HK-2 (cell line): ENCODE results near the gene CRLF2.
"Not testable (repeated sequence)": the region's sequence is repeated elsewhere in the genome, so short reads cannot be mapped to it uniquely, and the experiment has no call there.

Source experiments
- DNase-seq: peaks from one replicate; pipeline ENCODE4 v3.0.0-alpha.2; 2018; ENCODE audit not compliant: unreplicated experiment

Gene CRLF2, protein sequence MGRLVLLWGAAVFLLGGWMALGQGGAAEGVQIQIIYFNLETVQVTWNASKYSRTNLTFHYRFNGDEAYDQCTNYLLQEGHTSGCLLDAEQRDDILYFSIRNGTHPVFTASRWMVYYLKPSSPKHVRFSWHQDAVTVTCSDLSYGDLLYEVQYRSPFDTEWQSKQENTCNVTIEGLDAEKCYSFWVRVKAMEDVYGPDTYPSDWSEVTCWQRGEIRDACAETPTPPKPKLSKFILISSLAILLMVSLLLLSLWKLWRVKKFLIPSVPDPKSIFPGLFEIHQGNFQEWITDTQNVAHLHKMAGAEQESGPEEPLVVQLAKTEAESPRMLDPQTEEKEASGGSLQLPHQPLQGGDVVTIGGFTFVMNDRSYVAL

DNA sequence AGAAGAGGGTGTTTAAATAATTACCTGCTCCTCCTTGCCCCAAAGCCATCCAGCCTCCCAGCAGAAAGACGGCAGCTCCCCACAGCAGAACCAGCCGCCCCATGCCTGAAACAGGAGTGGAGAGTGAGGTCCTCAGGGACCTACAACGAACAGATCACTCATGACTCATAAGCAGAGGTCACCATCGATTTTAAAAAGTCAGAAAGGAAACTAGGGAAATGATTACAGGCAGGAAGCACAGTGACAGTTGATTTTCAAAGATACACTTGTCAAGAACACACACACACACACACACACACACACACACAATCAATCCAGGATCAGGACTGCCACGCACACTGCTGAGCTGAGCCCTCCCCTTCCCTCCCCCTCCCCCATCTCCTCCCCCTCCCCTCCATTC lies at the start of gene CRLF2:
Gene CRLF2, minus strand, starts transcription at position 118 of the 400 bp plus-strand sequence. Its CDS starts 15 bp downstream, at position 103.
- no peak for DNase-seq

DNA sequence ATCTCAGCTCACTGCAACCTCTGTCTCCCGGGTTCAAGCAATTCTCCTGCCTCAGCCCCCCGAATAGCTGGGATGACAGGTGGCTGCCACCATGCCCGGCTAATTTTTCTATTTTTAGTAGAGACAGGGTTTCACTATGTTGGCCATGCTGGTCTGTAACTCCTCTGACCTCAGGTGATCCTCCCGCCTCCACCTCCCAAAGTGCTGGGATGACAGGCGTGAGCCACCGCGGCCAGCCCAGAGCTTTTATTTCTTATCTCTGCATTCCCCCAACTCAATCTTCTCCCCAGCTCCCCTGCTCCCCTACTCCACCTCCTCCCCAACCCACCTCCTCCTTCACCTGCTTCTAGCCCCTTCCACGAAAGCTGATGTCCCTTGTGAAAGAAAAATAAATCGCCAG lies 49.3 kb upstream of the CRLF2 start:
- not testable (repeated sequence) for DNase-seq

DNA sequence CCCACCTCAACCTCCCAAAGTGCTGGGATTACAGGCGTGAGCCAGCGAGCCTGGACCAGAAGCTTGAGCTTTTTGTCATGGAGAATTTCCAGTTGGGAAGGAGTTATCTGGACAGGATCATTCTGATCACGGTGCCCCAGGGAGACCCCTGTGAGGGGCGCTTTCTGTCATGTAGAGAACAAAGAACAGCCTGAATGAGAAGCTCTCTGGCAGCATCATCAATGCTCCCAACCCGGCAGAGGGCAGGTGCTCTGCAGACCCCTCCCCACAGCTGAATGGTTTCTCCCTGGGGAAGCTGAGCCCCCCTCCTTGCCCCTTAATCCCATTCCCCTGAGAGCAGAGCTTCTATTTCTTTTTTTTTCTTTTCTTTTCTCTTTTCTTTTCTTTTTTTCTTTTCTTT lies 48.8 kb upstream of the CRLF2 start:
- DNase-seq, result no peak

DNA sequence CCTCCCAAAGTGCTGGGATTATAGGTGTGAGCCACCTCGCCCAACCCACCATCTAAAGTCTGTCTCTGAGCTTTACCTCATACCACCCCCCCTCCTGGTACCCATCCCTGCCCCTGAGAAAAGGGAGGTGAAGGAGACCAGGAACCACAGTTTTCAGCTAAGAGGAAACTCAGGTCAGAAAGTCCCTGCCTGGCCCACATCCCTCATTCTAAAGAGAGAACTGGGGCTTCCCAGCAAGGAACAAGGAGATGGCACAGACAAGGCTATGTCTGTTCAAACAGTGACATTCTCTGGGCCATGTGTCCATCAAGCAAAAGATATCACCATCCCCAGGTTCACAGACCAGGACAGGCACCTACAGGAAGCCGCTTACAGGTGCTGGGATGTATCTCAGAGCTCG lies 40.4 kb upstream of the CRLF2 start:
- DNase-seq, result no peak

DNA sequence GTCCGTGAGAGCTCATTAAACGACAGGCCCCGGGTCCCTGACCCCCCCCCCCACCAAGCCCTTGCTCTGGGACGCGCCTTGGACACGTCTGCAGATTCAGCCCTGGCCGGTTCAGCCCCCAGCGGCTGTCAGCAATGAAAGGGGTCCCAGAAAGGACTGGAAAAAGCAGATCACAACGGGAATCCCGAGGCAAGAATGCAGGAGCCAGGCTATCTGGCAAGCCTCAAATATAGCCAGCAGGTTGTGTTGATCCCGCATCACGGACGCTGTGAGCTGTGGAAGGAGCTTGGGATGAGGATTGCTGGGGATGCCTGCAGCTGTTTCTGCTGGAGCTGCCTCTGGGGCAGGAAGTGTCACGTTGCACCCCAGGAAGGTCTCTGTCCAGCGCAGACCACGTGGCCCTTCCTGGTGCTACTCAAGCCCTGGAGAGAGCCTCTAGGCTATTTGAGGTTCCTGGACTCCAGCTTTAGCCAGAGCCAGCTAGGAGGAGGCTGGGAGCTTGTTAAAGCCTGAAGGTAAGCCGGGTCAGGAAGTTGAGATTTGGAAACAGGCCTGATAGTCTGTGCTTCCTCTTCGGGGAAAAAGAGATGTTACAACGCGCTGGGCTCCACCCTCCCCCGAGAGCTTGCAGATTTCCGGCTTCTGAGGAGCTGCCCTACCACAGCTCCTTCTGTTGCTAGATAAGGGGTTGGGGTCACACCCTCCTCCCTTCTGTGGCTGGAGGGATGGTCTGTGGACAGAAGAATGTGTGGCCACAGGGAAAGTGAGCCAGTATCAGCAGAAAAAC lies 36.8 kb upstream of the CRLF2 start:
- peak; percentile 57 for DNase-seq

DNA sequence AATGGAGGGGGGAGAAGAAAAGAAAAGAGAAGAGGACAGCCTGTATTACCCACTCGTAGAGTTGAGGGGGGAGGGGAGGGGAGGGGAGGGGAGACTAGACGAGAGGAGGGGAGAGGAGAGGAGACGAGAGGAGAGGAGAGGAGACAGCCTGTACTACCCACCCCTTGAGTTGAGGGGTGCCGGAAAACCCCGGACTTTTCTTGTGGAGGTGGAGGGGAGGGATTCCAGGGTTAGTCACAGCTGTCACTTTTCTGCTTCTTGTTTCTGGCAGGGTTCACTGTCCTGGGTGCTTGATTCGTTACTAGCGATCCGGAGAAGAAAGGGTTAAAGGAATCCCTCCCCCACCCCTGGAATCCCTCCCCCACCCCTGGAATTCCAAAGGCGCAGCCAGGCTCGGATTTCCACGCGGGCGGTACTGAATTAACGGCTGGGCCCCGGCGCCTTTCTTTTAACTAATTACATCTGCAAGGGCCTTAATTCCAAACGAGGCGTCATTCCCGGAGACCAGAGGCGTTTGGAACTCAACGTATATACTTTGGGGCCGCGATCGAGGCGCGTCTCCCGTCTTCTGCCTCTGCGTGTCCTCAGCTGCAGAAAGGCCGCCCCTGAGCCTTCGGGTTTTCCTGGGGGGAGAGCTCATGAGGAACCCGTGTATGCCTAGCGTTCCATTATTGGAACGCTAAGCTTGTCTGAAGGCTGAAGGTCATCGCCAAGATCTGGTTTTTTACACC lies 36.0 kb upstream of the CRLF2 start:
- peak; percentile 29 for DNase-seq

DNA sequence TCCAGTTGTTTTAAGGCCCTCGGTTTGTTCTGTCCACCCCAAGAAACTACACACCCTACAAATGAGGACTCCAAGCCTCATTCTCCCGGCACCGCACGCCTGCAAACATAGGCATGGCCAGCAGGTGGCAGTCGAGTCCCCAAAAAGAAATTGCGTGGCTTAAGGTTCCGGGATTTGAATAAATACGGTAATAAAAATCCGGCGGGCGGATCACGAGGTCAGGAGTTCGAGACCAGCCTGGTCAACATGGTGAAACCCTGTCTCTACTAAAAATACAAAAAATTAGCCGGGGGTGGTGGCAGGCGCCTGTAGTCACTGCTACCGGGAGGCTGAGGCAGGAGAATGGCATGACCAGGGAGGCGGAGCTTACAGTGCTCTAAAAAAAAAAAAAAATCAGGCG lies 34.4 kb upstream of the CRLF2 start:
- peak; percentile 79 for DNase-seq

DNA sequence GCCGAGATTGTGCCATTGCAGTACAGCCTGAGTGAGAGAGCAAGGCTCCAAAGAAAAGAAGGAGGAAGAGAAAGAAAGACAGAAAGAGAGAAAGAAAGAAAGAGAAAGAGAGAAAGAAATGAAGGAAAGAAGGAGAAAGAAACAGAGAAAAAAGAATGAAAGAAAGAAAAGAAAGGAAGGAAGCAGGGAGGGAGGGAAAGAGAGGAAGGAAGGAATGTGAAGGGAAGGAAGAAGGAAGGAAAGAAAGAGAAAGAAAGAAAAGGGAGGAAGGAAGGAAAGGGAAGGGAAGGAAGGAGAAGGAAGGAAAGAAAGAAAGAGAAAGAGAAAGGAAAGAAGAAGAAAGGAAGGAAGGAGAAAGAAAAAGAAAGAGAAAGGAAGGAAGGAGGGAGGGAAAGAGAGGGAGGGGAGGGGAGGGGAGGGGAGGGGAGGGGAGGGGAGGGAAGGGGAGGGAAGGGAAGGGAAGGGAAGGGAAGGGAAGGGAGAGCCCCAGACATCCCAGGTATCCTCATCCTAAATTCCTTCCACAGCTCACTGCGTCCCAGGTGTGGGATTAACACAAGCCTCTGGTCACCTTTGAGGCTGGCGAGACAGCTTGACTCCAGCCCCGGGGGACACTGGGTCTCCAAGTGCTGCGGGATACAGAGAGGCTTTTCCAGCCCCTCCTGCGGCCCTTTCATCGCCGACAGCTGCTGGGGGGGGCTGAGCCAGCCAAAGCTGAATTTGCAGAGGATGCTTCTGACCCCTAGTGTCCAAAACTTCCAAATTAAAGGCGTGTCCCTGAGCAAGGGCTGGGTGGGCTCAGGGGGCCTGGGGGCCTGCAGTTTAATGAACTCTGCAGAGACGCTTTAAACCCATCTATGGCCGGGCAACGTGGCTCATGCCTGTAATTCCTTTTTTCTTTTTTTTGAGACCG lies 32.0 kb upstream of the CRLF2 start:
- no peak for DNase-seq

DNA sequence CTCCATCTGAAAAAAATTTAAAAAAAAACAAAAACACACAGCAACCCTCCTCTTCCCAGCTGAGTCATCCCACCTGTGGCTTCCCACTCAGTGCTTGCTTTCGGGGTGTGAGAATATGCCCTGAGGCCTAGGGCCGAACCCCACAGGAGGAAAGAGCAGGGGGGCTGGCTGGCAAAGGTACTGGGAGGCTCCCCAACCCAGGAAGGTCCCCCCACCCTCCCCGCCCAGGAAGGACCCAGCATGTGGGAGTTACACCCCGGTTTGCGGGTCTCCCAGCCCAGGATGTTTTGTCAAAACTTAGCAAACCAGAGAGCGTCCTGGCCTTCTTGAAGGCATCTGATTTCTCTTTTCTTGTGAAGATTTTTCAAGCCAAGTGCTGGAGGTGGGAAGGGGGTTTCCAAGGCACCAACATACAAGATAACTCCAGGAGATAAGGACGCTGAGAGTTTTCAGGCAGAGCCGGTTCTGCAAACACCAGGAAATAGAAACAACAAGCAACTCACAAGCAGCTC lies 30.5 kb upstream of the CRLF2 start:
- DNase-seq, result no peak

DNA sequence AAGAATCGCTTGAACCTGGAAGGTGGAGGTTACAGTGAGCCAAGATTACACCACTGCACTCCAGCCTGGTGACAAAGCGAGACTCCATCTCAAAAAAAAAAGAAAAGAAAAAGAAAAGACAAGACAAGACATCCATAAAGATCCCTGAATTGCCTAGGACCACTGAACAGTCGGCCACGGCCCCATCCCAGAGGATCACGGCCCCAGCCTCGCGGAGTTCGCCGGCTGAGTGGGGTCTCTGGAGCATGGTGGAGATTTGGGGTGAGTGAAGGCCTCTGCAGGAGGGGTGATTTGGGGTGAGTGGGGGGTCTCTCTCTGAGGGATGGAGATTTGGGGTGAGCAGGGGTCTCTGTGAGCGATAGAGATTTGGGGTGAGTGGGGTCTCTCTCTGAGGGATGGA lies 28.1 kb upstream of the CRLF2 start:
- DNase-seq, result not testable (repeated sequence)

DNA sequence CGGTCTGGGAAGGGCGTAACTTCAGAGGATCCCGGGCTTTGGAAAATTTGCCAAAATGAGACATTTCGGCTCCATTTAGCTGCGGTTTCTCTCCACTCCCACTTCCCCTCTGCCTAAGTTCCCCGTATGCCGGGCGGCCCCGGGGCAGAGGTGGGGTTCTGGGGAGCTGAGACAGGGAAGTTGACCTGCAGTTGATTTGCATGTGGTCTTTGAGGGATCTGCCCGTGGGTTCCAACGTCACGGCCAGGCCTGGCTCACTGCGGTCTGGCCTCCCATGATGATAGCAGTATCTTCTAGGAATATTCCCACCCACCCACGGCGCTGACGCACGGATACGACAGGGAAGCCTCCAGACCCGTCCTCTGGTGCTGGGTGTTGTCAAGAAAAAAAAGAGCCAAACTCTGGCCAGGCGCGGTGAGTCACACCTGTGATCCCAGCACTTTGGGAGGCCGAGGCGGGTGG lies 27.3 kb upstream of the CRLF2 start:
- DNase-seq, result no peak

DNA sequence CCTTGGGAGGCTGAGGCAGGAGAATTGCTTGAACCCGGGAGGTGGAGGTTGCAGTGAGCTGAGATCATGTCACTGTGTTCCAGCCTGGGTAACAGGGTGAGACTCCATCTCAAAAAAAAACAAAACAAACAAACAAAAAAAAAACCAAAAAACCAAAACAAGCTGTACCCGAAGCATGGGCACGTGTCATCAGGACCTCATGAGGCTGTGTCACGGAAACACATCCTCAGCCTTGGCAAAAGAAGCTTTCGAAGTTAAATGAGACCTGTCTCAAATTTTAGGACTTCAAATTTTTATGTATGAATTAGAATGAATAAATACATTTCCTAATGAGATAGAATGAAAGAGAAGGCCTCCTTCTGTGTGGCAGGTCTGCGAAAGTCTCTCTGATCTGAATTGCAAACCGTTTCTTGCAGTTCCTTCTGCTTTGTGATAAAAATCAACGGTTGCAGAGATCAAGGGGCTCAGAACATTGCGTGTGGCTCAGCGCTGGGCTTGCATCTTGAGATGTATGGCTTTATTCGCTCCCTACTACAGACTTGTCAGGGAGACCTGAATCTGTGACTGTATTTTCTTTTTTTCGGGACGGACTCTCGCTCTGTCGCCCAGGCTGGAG lies 19.5 kb upstream of the CRLF2 start:
- DNase-seq, result no peak

DNA sequence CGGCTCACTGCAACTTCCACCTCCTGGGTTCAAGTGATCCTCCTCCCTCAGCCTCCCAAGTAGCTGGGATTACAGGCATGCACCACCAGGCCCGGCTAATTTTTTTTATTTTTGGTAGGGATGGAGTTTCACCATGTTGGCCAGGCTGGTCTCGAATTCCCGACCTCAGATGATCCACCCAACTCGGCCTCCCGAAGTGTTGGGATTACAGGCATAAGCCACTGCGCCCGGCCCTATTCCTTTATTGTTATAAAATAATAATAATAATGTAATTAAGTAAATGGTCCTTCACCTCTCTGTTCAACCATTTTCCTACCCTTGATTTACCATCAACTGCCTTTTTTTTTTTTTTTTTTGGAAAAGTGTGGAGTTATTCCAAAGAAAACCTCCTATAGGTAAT lies 15.7 kb upstream of the CRLF2 start:
- DNase-seq, result not testable (repeated sequence)

DNA sequence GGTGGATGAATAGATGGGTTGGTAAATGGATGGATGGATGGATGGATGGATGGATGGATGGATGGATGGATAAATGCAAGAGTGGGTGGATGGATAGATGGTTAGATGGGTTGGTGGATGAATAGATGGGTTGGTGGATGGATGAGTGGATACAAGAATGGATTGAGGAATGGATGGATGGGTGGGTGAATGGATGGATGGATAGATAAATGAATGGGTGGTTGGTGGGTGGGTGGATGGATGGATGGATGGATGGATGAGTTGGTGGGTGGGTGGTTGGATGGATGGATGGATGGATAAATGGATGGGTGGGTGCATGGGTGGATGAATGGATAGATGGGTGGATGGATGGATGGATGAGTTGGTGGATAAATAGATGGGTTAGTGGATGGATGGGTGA lies 13.8 kb upstream of the CRLF2 start:
- DNase-seq, result no peak

DNA sequence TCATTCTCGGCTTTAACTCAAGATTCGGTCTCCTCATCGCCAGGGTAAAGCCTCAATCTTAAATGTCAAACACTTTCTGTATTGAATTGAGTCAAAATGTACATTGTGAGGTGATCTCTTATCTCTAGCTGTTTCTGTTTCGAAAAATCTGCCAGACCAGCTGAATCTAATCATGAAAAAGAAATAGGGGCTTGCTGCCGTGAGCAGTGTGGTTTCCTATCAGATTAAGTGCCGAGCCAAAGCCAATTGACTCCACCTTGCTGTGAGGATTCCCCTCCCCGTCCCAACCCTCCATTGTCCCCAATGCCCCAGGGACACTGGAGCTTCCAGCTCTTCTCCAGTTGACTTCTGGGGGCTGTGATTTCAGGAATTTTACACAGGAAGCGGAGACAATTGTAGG lies 12.5 kb upstream of the CRLF2 start:
- no peak for DNase-seq

DNA sequence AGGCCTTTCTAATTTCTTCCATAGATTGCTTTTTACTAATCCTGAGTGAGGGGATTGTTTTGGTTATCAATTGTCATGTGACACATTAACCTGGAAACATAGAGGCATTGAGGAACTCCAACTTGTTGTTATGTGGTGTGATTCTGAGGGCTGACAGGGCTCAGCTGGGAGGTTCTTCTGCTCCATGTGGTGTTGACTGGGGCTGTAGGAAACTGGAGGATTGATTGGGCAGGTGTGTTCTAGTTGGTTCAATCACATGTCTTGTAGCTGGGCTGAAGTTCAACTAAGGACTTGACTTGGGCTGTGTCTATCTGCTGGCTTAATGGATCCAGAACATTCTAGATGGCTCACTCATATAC lies 10.8 kb upstream of the CRLF2 start:
- no peak for DNase-seq

DNA sequence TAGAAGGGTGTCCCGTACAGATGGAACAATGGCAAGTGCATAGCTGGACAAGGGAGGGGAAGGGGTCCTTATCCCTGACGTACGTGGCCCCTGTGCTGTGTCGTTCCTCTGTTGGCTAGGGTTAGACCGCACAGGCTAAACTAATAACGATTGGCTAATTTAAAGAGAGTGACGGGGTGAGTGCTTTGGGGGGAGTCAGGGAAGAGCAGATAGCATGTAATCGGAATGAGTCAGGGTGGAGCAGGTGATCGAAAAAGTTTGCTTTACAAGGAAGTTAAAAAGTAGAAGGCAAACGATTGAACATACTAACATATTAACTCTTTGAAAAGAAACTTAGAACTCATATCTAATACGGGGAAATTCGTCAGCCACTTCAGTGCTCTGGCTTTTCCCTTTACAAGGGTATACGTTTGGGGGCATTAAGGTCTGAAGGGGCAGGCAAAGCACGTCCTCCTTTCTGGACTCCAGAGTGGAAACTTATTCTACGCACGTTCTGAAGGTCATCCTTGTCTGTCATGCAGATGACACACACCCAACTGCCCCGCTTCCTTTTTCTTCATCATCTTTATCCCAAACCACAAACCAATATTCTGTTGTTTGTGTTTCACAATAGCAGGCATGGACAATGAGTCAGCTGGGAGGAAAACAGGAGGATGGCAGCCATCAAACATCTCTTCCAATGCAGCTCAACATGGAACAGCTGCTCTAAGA lies 10.2 kb upstream of the CRLF2 start:
- DNase-seq, result no peak

DNA sequence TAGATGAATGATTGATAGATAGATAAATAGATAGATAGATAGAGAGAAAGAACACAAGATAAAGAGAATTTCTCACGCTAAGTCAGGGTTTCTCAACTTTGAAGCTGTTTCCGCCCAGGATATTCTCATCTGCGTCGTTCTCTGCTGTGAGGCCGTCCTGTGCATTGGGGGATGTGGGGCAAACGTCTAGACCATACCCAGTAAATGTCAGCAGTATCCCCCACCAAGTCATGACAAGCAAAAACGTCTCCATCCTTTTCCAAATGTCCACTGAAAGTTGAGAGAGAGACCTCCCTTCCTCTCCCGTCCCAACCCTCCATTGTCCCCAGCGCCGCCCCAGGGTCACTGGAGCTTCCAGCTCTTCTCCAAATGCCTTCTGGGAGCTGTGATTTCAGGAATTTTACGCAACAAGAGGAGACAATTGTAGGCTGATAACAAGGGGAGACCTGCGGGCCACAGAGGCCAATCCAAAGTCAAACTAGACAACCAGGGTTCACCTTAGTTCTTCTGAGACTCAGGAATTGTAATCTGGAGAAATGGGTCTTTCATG lies 8.9 kb upstream of the CRLF2 start:
- no peak for DNase-seq

DNA sequence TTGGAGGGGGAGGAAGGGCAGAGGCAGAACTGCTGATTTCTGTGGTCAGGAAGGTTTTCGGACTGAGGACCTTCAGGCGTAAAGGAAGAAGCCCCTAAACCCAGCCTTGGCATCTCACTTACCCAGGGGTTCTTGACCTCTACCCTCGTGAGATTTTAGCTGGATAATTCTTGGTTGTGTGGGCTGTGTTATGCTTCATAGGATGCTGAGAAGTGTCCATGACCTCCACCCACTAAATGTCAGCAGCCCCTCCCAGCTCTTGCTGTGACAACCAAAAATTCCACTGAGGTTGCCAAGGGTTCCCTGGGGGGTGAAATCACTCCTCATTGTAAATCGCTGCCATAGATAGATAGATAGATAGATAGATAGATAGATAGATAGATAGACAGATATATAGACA lies 5.8 kb upstream of the CRLF2 start:
- no peak for DNase-seq
